Measurements from ENCODE around the gene RGS12. TPM values are rescaled to one million over a fixed set of nuclear protein-coding genes. Genes with fewer than 3 reads are reported as not detected.

The RGS12 gene
- total RNA-seq, 1 experiment from 2014 or later = 36.6 TPM

- H3K27ac ChIP-seq = no peak overlapping the region
- H3K9me2 ChIP-seq (ENCODE audit: insufficient read depth) = no peaks in the 10 kb centered on the region
- H3K4me2 ChIP-seq = no peak overlapping the region
- H3K4me1 ChIP-seq (replicated peaks; ENCODE audit: insufficient read depth) = peaks cover 28% of the 10 kb centered on the region
- TF ChIP-seq CTCF (conservative IDR thresholded peaks at IDR 0.05) (no peak), EZH2 (IDR thresholded peaks at IDR 0.05; ENCODE audit: low read depth) (no peak)
- no TSS peak for BruUV-seq (replicated peaks)
- intact Hi-C loops (cut with micrococcal nuclease; ENCODE audit: unreplicated experiment) = no loop called here
- no peaks in the 10 kb centered on the region for H3K27me3 ChIP-seq (ENCODE audit: insufficient read depth, low read depth)
- ChIA-PET CTCF (no interaction called here), POLR2A (ENCODE audit: unreplicated experiment) (no interaction called here)
- peaks cover 17% of the 10 kb centered on the region for H3F3A ChIP-seq (ENCODE audit: insufficient read depth, low read depth)
- no peaks in the 10 kb centered on the region for H3K36me3 ChIP-seq (ENCODE audit: low read depth)
- no peak for DNase-seq
- no peak overlapping the region for H3K4me3 ChIP-seq
- no peaks in the 10 kb centered on the region for H3K79me2 ChIP-seq (ENCODE audit: low read depth)
- no peaks in the 10 kb centered on the region for H3K9me3 ChIP-seq (ENCODE audit: insufficient read depth, low read depth)
- no peak overlapping the region for H2AFZ ChIP-seq
- no peaks in the 10 kb centered on the region for H4K20me1 ChIP-seq (ENCODE audit: insufficient read depth)
Measured at GRCh38 chr4:3288571-3289094, 4.2 kb upstream of the RGS12 start.

GRCh38 chr4:3290476-3290875 lies 2.3 kb upstream of the RGS12 start:
- DNase-seq = no peak
- ChIA-PET POLR2A (ENCODE audit: unreplicated experiment) (no interaction called here), CTCF (no interaction called here)
- no peaks in the 10 kb centered on the region for H4K20me1 ChIP-seq (ENCODE audit: insufficient read depth)
- no peaks in the 10 kb centered on the region for H3K79me2 ChIP-seq (ENCODE audit: low read depth)
- H3K9me2 ChIP-seq (ENCODE audit: insufficient read depth) = no peaks in the 10 kb centered on the region
- intact Hi-C loops (cut with micrococcal nuclease; ENCODE audit: unreplicated experiment) = loop anchor here (10.0 kb wide), 1 partner anchor 194 kb away; no protein-coding TSS in a partner anchor
- H3K4me3 ChIP-seq = no peak overlapping the region
- peaks cover 24% of the 10 kb centered on the region for H3K4me1 ChIP-seq (replicated peaks; ENCODE audit: insufficient read depth)
- no peak overlapping the region; the same call in 1 of the 2 replicates for H3K4me2 ChIP-seq
- peaks cover 17% of the 10 kb centered on the region for H3F3A ChIP-seq (ENCODE audit: insufficient read depth, low read depth)
- H3K36me3 ChIP-seq (ENCODE audit: low read depth) = no peaks in the 10 kb centered on the region
- no peaks in the 10 kb centered on the region for H3K9me3 ChIP-seq (ENCODE audit: insufficient read depth, low read depth)
- no peak for TF ChIP-seq EZH2 (IDR thresholded peaks at IDR 0.05; ENCODE audit: low read depth)
- TF ChIP-seq CTCF (conservative IDR thresholded peaks at IDR 0.05) = no peak
- no peak overlapping the region for H2AFZ ChIP-seq
- no peak overlapping the region for H3K27ac ChIP-seq
- no TSS peak for BruUV-seq (replicated peaks)
- H3K27me3 ChIP-seq (ENCODE audit: insufficient read depth, low read depth) = no peaks in the 10 kb centered on the region

- intact Hi-C loops (cut with micrococcal nuclease; ENCODE audit: unreplicated experiment) = loop anchor here (10.0 kb wide), 1 partner anchor 194 kb away; no protein-coding TSS in a partner anchor
- no peaks in the 10 kb centered on the region for H3K79me2 ChIP-seq (ENCODE audit: low read depth)
- peak overlapping the region; percentile 78; the same call in 1 of the 2 replicates for H3K4me3 ChIP-seq
- peaks cover 17% of the 10 kb centered on the region for H3F3A ChIP-seq (ENCODE audit: insufficient read depth, low read depth)
- TF ChIP-seq EZH2 (IDR thresholded peaks at IDR 0.05; ENCODE audit: low read depth) (no peak), CTCF (conservative IDR thresholded peaks at IDR 0.05) (no peak)
- no peaks in the 10 kb centered on the region for H3K9me2 ChIP-seq (ENCODE audit: insufficient read depth)
- no peaks in the 10 kb centered on the region for H3K27me3 ChIP-seq (ENCODE audit: insufficient read depth, low read depth)
- H3K36me3 ChIP-seq (ENCODE audit: low read depth) = no peaks in the 10 kb centered on the region
- CTCF ChIA-PET = no interaction called here
- POLR2A ChIA-PET (ENCODE audit: unreplicated experiment) = no interaction called here
- no peaks in the 10 kb centered on the region for H3K9me3 ChIP-seq (ENCODE audit: insufficient read depth, low read depth)
- peaks cover 20% of the 10 kb centered on the region for H3K4me1 ChIP-seq (replicated peaks; ENCODE audit: insufficient read depth)
- no peak for DNase-seq
- peak overlapping the region; percentile 93 for H3K4me2 ChIP-seq
- no peaks in the 10 kb centered on the region for H4K20me1 ChIP-seq (ENCODE audit: insufficient read depth)
- no TSS peak for BruUV-seq (replicated peaks)
- H2AFZ ChIP-seq = no peak overlapping the region
- 0 out of 2 replicates have a peak overlapping the region, but pooled peaks have one; percentile 46 for H3K27ac ChIP-seq
Measured at GRCh38 chr4:3290889-3291321, 1.9 kb upstream of the RGS12 start.

Measured in PC-9 (cell line).